ENCODE data around the gene CLDN20. TPM values are rescaled to one million over a fixed set of nuclear protein-coding genes. Genes with fewer than 3 reads are reported as not detected.
"Not testable (repeated sequence)": the region's sequence is repeated elsewhere in the genome, so short reads cannot be mapped to it uniquely, and the experiment has no call there.

Gene CLDN20
- total RNA-seq, 1 experiment from 2014 or later: not detected

DNA sequence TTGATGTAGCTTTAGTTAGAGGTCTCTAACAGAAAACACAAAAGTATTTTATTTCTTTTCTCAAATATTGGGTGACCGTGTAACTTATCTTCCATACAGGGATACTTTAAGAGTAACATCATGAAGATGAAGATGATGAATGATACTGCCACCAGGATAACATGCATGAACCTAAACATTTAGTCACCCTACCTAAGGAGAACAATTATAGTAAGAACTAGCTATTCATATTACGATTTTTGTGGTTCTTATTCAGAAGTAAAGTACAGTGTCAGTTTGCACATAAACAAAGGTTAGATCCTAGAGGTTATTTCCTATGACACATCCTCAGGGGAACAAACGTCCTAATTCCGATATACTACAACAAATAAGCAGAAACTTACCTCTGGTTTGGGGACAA is 21.0 kb downstream of the CLDN20 start:
- in situ Hi-C loops (cut with HindIII; ENCODE audit: low pct_unique_long_range_greater_than_20kb, low sequenced_read_pairs): no loop called here
- DNase-seq (ENCODE audit: low read depth, low spot score): no peak

DNA sequence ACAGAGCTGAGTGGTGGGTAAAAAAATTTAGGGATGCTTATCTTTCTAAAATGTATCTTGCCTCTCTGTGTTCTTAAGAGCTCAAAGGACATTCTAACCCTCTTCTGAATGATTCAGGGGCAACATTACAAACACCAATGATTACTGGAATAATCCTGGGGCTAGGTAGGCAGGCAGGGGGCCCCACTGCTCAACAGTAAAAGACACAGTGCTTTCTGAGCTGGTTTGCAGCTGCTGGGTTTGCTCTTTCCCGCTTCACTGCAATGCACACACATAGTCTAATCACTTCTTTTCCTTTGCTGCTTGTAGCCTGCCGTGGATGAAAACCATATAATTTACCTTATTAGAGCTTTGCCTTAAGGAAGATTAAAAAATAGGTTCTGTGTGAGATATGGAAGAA is 23.9 kb downstream of the CLDN20 start:
- in situ Hi-C loops (cut with HindIII; ENCODE audit: low pct_unique_long_range_greater_than_20kb, low sequenced_read_pairs): no loop called here
- DNase-seq (ENCODE audit: low read depth, low spot score): no peak

DNA sequence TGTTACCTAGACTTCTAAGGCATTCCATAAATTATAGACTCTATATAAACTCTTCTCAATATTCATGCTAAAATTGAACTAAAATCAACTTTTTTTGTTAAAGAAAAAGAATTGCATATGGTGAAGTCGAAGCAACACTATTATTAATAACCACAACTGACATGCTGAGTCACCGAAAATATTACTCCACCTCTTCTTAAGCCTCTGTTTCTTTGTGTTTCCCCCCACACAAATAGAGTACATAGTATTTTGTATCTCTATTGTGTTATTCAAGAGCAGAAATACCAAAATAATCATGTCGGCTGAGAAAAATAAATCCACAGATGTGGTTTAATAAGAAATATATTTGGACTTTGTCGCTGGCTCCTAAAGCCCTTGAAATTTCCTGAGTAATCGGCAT is 26.7 kb downstream of the CLDN20 start:
- no peak for DNase-seq (ENCODE audit: low read depth, low spot score)
- in situ Hi-C loops (cut with HindIII; ENCODE audit: low pct_unique_long_range_greater_than_20kb, low sequenced_read_pairs): no loop called here

DNA sequence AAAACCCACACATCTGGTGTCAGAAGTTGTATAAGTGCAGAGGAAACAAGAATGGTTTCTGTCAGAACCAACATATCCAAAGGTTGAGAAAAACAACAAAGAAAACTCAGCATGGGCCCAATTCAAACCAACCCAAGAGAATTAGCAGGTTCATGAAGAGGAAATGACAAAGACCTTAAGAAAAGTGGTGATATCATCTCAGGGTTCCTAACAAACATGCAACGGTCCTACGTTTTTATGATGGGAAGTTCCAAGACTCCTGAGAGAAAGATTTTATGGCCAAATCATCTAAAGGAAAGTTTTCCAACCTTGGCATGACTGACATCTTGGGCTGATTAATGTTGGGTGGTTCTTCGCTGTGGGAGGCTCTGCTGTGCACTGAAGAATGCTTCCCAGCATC is 27.5 kb downstream of the CLDN20 start:
- no peak for DNase-seq (ENCODE audit: low read depth, low spot score)
- in situ Hi-C loops (cut with HindIII; ENCODE audit: low pct_unique_long_range_greater_than_20kb, low sequenced_read_pairs): no loop called here

DNA sequence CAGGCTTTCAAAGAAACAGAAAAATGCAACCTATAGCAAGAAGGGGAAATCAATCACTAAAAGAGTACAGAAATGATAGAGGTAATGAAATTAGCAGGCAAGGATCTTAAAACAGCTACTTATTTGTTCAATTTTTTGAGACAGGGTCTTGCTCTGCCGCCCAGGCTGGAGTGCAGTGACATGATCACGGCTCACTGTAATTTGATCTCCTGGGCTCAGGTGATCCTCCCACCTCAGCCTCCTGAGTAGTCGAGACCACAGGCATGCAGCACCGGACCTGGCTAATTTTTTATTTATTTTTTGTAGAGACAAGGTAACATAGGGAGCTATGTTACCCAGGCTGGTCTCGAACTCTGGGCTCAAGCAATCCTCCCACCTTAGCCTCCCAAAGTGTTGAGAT is 28.9 kb downstream of the CLDN20 start:
- no peak for DNase-seq (ENCODE audit: low read depth, low spot score)
- in situ Hi-C loops (cut with HindIII; ENCODE audit: low pct_unique_long_range_greater_than_20kb, low sequenced_read_pairs): no loop called here

DNA sequence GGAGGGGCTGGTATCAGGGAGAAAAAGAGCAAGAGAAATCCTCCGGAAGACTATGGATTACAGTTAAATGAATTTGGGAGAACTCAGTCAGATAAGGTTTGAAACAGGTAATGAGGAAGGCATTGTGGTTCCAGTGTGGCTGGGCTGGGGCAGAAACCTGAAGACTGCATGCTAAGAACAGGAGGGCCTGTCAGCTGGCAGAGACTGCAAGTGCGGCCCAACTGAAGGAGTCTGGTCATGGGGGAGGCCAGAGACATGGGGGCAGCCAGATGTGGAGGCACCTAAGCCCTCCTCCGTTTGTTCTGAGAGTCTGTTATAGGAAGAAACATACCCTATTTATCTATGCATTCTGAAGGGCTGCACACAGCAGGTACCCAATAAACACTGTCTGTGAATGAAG is 33.9 kb downstream of the CLDN20 start:
- DNase-seq (ENCODE audit: low read depth, low spot score): no peak
- in situ Hi-C loops (cut with HindIII; ENCODE audit: low pct_unique_long_range_greater_than_20kb, low sequenced_read_pairs): no loop called here

DNA sequence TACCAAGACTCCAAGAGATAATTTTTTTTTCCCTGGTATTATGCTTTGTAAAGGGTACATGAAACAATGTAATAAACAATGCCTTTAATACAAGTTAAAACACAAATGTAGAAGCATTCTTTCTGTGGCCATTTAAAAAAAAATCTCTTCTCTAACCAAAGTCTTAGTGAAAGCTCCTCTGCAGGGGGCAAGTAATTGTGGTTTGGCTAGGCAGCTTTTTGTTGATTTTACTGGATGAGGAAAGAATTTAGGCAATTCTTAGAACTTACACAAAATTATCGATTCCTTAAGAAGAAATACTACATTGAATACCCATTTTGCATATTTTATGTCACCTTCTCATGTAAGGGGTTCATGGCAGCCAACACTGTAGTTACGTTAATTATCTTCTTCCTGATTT is 38.1 kb downstream of the CLDN20 start:
- in situ Hi-C loops (cut with HindIII; ENCODE audit: low pct_unique_long_range_greater_than_20kb, low sequenced_read_pairs): no loop called here
- no peak for DNase-seq (ENCODE audit: low read depth, low spot score)

DNA sequence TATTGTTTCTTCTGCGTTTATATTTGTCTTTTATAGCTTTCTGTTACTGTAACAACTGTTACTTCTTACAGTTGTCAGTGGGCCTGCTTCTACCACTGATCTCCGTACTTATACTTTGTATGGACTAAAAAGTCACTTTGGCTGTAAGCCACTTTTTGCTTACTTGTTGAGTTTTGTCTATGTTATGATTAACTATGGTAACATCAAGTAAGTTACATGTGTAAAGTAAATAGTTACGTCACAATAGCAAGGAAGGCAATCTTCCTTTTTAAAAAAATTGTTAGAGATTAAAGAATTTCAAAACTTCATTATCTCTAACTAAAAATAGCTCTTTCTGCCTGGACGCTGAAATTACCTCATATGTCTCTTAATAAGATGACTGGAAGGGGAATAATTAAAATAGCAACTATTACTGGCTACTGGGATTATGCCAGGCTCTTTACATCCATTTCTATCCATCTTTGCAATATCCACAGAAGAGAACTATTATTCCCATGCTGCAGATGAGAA is 39.6 kb downstream of the CLDN20 start:
- DNase-seq (ENCODE audit: low read depth, low spot score): no peak
- in situ Hi-C loops (cut with HindIII; ENCODE audit: low pct_unique_long_range_greater_than_20kb, low sequenced_read_pairs): no loop called here

DNA sequence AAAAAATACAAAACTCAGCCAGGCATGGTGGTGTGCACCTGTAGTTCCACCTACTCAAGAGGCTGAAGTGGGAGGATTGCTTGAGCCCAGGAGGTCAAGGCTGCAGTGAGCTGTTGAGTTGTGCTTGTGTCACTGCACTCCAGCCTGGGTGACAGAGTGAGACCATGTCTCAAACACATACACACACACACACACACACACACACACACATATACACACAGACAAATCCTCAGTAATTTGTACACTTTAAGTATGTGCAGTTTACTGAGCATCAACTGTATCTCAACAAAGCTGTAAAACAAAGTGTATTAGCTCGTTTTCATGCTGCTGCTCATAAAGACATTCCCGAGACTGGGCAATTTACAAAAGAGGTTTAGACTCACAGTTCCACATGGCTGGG is 43.1 kb downstream of the CLDN20 start:
- DNase-seq (ENCODE audit: low read depth, low spot score): no peak
- in situ Hi-C loops (cut with HindIII; ENCODE audit: low pct_unique_long_range_greater_than_20kb, low sequenced_read_pairs): no loop called here

DNA sequence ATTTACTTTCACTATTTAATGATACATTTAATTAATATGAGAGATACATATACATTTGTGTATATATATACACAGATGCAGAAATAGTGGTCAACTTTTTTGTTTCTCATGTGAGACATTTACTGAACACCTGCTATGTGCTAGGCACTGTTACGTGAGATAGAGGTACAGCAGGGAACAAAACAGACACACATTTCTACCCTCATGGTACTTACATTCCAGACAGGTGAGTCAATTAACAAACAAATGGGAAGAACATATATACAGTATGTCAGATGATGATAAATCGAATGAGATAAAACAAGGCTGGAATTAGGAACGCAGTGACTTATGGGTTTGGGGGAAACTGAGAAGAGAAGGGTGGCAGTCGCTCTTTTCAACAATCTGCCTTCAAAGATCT is 45.3 kb downstream of the CLDN20 start:
- in situ Hi-C loops (cut with HindIII; ENCODE audit: low pct_unique_long_range_greater_than_20kb, low sequenced_read_pairs): no loop called here
- DNase-seq (ENCODE audit: low read depth, low spot score): no peak

DNA sequence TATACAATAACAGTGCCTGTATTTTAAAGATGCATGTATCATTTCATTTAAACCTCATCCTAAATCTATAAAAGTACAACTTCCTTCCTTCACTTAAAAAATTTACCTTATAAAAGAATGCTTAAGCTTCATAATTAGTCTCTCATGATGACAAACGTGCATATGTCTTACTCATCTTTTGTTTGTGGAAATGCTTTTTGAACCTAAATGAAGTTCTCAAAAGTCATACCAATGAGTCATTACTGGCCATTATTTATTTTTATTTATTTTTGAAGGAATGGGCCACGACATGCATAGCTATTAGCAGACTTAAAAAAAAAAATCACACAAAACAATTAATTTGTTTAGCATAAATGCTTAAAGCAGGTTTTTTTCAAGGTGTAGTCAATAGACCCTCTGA is 46.8 kb downstream of the CLDN20 start:
- in situ Hi-C loops (cut with HindIII; ENCODE audit: low pct_unique_long_range_greater_than_20kb, low sequenced_read_pairs): no loop called here
- DNase-seq (ENCODE audit: low read depth, low spot score): no peak

DNA sequence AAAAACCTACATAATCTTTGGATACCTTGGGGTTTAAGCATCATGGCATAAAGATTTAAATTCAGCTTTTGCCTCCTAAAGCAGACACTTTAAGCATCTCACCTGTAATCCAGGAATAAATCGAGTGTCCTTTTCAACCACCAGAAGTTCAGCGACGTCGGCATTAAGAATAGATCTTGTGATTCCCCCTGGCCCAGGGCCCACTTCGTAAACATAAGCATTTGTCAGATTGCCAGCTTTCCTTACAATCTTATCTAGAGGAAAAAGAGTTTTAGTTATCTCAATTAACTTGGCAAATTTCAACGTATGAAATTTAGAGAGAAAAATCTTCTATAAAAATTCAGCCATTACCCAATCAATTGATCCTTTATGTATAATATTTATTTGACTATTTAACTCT is 47.3 kb downstream of the CLDN20 start:
- in situ Hi-C loops (cut with HindIII; ENCODE audit: low pct_unique_long_range_greater_than_20kb, low sequenced_read_pairs): no loop called here

DNA sequence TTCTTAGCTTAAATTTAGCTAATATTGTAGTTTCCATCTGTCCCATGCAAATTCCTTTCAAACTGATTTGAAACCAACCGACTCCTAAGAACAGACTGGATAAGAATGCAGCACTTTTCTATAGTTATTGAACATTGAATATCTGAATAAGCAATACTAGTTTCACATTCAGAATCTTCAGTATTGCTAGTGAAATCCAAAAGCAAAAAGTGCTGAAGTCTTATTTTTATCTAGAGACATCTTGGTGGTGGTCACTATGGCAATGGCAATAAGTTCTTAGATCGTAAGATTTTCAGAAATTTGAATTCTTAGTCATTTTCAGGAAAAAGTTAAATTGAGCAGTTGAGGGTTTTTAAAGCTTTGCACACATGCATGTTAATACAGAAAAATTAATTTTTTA is 47.8 kb downstream of the CLDN20 start:
- in situ Hi-C loops (cut with HindIII; ENCODE audit: low pct_unique_long_range_greater_than_20kb, low sequenced_read_pairs): no loop called here

More for the DNA sequence above, 47.3 kb downstream of the CLDN20 start:
- no peak for DNase-seq (ENCODE audit: low read depth, low spot score)

DNA sequence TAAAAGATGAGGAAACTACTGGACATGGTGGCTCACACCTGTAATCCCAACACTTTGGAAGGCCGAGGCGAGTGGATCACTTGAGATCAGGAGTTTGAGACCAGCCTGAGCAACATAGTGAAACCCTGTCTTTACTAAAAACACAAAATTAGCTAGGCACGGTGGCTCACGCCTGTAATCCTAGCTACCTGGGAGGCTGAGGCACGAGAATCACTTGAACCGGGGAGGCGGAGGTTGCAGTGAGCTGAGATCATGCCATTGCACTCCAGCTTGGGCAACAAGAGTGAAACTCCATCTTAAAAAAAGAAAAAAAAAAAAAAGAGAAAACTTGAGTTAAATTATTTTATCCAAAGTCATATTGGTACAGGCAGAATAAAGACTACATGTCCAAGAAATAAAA is 49.1 kb downstream of the CLDN20 start:
- in situ Hi-C loops (cut with HindIII; ENCODE audit: low pct_unique_long_range_greater_than_20kb, low sequenced_read_pairs); DNase-seq (ENCODE audit: low read depth, low spot score): not testable (repeated sequence)

More for the DNA sequence above, 47.8 kb downstream of the CLDN20 start:
- no peak for DNase-seq (ENCODE audit: low read depth, low spot score)

DNA sequence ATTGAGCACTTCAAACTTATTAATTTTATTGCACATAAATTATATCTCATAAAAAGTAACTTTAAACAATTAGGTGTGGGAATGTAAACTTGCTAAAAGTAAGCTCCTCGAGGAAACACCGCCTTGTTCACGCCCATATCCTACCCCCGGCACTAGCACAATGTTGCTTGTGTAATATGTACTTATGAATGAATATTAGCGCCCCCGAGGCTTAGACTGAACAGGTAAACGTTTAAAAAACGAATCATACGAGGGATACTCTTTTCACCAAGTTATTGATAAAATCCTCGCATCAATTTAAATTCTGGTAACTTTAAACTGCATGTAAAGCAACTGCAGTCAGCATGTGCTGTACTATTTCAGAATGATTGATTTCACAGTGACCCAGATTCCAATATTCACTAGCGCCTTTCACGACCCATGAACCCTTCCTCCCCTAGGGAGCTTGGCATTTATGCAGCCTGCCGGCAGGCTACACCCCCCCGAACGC is 49.8 kb downstream of the CLDN20 start:
- in situ Hi-C loops (cut with HindIII; ENCODE audit: low pct_unique_long_range_greater_than_20kb, low sequenced_read_pairs): no loop called here
- DNase-seq (ENCODE audit: low read depth, low spot score): peak; percentile 40

DNA sequence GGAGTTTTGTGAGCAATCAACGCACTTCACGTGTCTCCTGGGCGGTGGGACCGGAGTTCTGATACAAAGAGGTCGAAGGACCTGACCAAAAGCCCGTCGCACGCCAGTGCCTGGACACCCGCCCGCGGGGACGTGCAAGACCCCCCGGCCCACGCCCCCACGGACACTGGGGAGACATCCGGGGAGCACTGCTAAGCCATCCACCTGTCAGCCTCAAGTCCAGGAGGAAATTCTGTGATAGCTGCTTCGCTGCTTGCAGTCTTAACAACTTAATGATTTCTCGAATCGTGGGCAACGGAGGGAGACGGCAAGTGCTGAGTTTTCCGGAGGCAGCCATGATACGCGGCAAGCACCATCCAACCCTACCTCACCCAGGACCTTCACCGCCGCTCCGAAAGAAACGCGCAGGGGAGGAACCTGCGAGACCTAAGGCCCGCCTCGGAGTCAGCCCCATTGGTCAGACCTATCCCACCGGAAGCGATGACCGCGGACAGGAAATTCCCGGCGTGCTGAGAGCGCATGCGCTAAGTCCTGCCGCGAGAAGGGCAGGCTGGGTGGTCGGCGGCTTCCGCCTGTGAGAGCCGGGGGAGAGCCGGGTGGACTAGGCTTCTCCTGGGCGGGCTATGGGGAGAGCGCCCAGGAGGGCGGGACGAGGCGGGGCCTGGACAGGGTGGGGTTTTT is 50.4 kb downstream of the CLDN20 start, which contains the start of gene TFB1M:
TSS of gene TFB1M (minus strand) at position 393 of the 681 bp plus-strand sequence. CDS start at position 337, 56 bp downstream.
- peak; percentile 98 for DNase-seq (ENCODE audit: low read depth, low spot score)
- in situ Hi-C loops (cut with HindIII; ENCODE audit: low pct_unique_long_range_greater_than_20kb, low sequenced_read_pairs): no loop called here

DNA sequence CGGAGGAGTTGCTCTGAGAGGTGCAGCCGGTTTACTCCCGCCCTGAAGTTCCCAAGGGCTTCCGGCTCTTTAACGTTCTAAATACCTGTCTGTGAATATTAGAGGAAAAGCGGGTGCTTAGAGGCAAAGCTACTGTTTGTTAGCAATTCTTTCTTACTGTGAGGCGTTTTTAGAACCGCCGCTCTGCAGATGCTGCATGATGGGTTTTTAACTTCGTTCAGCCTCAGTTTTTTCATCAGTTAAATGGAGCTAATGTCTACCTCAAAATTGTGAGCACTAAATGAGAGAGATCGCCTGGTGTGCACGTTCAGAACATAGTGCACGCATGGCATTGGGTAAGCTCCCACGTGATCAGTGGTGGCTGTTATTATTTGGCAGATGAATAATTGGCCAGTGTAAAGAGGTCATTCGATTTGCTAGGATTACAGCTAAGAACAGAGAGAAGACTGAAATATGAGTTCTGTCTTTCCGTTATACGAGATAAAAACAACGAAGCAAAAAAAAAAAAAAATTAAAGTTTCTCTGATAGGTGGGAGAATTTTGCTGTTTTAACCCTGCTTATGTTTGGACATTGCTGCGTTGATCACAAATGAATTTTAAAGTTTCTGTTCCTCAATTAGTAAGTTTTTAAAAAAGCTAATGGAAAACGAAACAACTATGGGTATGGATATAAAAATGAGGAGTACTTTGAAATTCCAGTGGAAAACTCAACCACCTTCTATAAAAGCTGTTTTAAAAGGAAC is 51.1 kb downstream of the CLDN20 start:
- in situ Hi-C loops (cut with HindIII; ENCODE audit: low pct_unique_long_range_greater_than_20kb, low sequenced_read_pairs): no loop called here
- DNase-seq (ENCODE audit: low read depth, low spot score): peak; percentile 90

DNA sequence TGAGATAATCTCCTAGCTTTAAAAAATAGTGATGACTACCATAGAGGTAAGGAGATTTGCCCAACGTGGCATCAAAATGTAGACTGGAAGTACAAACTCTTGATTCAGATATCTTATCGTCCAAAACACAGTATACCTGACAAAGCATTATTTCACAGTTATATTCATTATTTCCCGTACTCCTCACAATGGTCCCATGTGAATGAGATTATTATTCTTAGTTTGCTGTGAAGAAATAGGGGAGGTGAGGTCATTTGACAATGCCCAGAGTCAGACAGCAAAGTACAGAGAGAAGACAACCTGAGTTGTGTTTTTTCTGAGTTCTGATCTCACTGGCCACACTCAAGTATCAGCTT is 51.7 kb downstream of the CLDN20 start:
- in situ Hi-C loops (cut with HindIII; ENCODE audit: low pct_unique_long_range_greater_than_20kb, low sequenced_read_pairs): no loop called here
- peak; percentile 57 for DNase-seq (ENCODE audit: low read depth, low spot score)

DNA sequence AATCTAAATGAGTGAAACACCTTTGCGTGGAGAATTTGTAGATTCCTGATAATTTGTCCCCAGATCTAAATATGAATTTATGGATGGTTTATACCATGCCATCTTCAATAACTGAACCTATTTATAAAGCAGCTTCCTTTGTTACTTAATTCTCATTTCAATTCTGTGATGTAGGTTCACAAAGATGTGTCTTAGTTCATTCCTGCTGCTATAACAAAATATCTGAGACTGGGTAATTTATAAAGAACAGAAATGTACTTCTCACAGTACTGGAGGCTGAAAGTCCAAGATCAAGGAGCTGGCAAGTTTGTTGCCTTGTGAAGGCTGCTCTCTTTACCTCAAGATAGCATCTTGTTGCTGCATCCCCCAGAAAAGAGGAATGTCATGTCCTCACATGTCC is 52.6 kb downstream of the CLDN20 start:
- in situ Hi-C loops (cut with HindIII; ENCODE audit: low pct_unique_long_range_greater_than_20kb, low sequenced_read_pairs): no loop called here
- DNase-seq (ENCODE audit: low read depth, low spot score): no peak

All from SK-MEL-5 (cell line).